Neural cell (in vitro differentiated cells): ENCODE data around the gene ZNF490. TPM values are rescaled to one million over a fixed set of nuclear protein-coding genes. Genes with fewer than 3 reads are reported as not detected.

ENCODE experiments used
- H2AFZ ChIP-seq: fragments of 200-600, 300-800 bp; sonication (generic), shearing (Covaris generic); 2 replicates; pipeline ENCODE4 v1.6.0; 2014; ENCODE audit warnings: low read depth, mild to moderate bottlenecking, antibody characterized with exemption, low read length, moderate library complexity
- H3F3A ChIP-seq: fragments of 200-600 bp; shearing (Covaris generic); 2 replicates; pipeline ENCODE4 v1.6.1; 2016; ENCODE audit warnings: mild to moderate bottlenecking, moderate library complexity, mixed read lengths, antibody characterized with exemption, low read length; ENCODE audit not compliant: insufficient read depth, poor library complexity, severe bottlenecking
- H3K27ac ChIP-seq: fragments of 200-600, 300-800 bp; sonication (generic), shearing (Covaris generic); 2 replicates; pipeline ENCODE4 v1.5.1; 2014; ENCODE audit warnings: mild to moderate bottlenecking, low read length, moderate library complexity
- H3K27me3 ChIP-seq: fragments of 300-800, 200-600 bp; sonication (generic), shearing (Covaris generic); 2 replicates; pipeline ENCODE4 v1.6.0; 2014; ENCODE audit warnings: mild to moderate bottlenecking, low read depth, low read length, moderate library complexity; ENCODE audit not compliant: insufficient read depth
- H3K36me3 ChIP-seq: fragments of 300-800, 200-600 bp; sonication (generic), shearing (Covaris generic); 2 replicates; pipeline ENCODE4 v1.5.1; 2014; ENCODE audit warnings: mild to moderate bottlenecking, antibody characterized with exemption, low read length, moderate library complexity; ENCODE audit not compliant: insufficient read depth
- H3K4me2 ChIP-seq: fragments of 300-800, 200-600 bp; sonication (generic), shearing (Covaris generic); 2 replicates; pipeline ENCODE4 v1.6.0; 2014; ENCODE audit warnings: mild to moderate bottlenecking, low read length
- H3K4me3 ChIP-seq: fragments of 300-800, 200-600 bp; sonication (generic), shearing (Covaris generic); 2 replicates; pipeline ENCODE4 v1.5.1; 2014; ENCODE audit warnings: mild to moderate bottlenecking, low read length, moderate library complexity
- H3K79me2 ChIP-seq: fragments of 200-600 bp; shearing (Covaris generic); replicated peaks from 2 replicates; pipeline ENCODE4 v1.6.0; 2014; ENCODE audit warnings: mild to moderate bottlenecking, low read length, moderate library complexity; ENCODE audit not compliant: insufficient read depth
- H3K9ac ChIP-seq: fragments of 300-800, 200-600 bp; sonication (generic), shearing (Covaris generic); 2 replicates; pipeline ENCODE4 v1.6.1; 2016; ENCODE audit warnings: mild to moderate bottlenecking, low read length, mixed read lengths
- H3K9me2 ChIP-seq: fragments of 200-600 bp; shearing (Covaris generic); 2 replicates; pipeline ENCODE4 v1.6.1; 2016; ENCODE audit warnings: mild to moderate bottlenecking, low read length, mixed read lengths; ENCODE audit not compliant: insufficient read depth
- H3K9me3 ChIP-seq: fragments of 200-600, 300-800 bp; sonication (generic), shearing (Covaris generic); 2 replicates; pipeline ENCODE4 v1.6.1; 2016; ENCODE audit warnings: mild to moderate bottlenecking, mixed run types, low read length, moderate library complexity, mixed read lengths
- H4K20me1 ChIP-seq: fragments of 200-600 bp; shearing (Covaris generic); 2 replicates; pipeline ENCODE4 v1.6.1; 2016; ENCODE audit warnings: mild to moderate bottlenecking, mixed run types; ENCODE audit not compliant: insufficient read depth
- CTCF ChIP-seq: fragments of 450-650 bp; IDR thresholded peaks from 2 replicates; pipeline ENCODE4 v1.5.1; 2014; ENCODE audit warnings: antibody characterized with exemption, mild to moderate bottlenecking, moderate library complexity; ENCODE audit not compliant: poor library complexity, severe bottlenecking
- EP300 ChIP-seq: fragments of 450-650 bp; conservative IDR thresholded peaks from 2 replicates; pipeline ENCODE4 v1.6.1; 2014; ENCODE audit warnings: antibody characterized with exemption, mild to moderate bottlenecking, moderate library complexity; ENCODE audit not compliant: poor library complexity, severe bottlenecking
- EZH2 ChIP-seq: fragments of 200-600, 300-800 bp; shearing (Covaris generic), sonication (generic); IDR thresholded peaks from 2 replicates; pipeline ENCODE4 v1.6.1; 2014; ENCODE audit warnings: antibody characterized with exemption, low read length, borderline replicate concordance, mild to moderate bottlenecking; ENCODE audit not compliant: insufficient read depth, poor library complexity, severe bottlenecking
- MXI1 ChIP-seq: fragments of 450-650 bp; conservative IDR thresholded peaks from 2 replicates; pipeline ENCODE4 v1.6.1; 2014; ENCODE audit warnings: antibody characterized with exemption, mild to moderate bottlenecking; ENCODE audit not compliant: poor library complexity, severe bottlenecking
- POLR2AphosphoS5 ChIP-seq: IDR thresholded peaks from 2 replicates; pipeline ENCODE4 v1.6.1; 2012
- RAD21 ChIP-seq: fragments of 450-650 bp; conservative IDR thresholded peaks from 2 replicates; pipeline ENCODE4 v1.6.1; 2014; ENCODE audit warnings: antibody characterized with exemption, mild to moderate bottlenecking, moderate library complexity
- SMC3 ChIP-seq: fragments of 450-650 bp; conservative IDR thresholded peaks from 2 replicates; pipeline ENCODE4 v1.6.1; 2014; ENCODE audit warnings: antibody characterized with exemption, mild to moderate bottlenecking, moderate library complexity; ENCODE audit not compliant: poor library complexity
- TAF1 ChIP-seq: IDR thresholded peaks from 2 replicates; pipeline ENCODE4 v1.6.1; 2012; ENCODE audit warnings: low read depth
- polyA plus RNA-seq: library from polyadenylated mRNA; depleted of rRNA; stranded (reverse); fragments of >200 nt; gene quantifications from 2 replicates; pipeline ENCODE4 v1.2.3, GENCODE V29; 2014
- TF ChIP-seq, protein P1 (sequence below): IDR thresholded peaks from 2 replicates; pipeline ENCODE4 v1.6.1; 2012; ENCODE audit warnings: borderline replicate concordance

ZNF490 gene
- polyA plus RNA-seq, 1 donor from 2014 or later = 6.1 TPM

DNA sequence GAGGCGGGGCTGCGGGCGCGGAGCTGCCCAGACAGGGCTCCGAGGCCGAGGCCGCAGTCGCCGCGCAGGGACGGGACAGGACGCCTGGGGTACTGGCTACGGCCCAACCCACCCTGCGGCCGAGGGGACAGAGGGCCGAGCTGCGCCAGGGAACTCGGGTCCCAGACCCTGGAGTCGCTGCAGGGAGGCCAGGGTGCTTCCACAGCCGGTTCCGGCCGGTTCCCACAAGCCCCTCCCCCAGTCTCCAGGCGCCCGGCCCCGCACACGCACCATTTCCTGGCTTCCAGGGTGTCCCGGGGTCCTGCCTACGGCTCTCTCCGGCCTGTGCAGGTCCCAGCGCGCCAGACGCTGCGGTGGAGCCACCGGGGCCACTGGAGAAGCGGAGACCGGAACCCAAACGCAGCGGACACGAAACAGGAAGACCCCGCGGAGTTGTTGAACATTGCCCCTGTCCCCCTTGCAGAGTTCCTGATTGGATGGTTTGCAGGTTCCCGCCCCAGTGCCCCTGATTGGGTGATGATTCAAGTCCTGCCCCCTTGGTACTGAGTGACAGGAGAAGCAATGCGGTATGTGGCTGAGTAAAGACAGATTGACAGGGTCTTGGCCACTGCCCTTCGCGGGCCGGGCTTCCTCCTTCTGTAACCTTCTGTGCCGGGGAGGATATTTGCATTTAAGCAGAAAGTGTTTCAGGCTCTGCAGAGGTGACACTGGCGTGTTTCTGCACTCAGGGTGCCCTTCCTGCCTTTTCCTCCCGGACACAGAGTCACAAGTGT is 59.4 kb downstream of the ZNF490 start, which contains the start of gene ZNF564:
TSS of gene ZNF564 (minus strand) at position 423 of the 773 bp plus-strand sequence. CDS start at position 273, 150 bp downstream.
- Histone ChIP-seq H3F3A (peaks cover 6% of the 10 kb centered on the region), H3K9ac (peak within 1 kb of the TSS; percentile 95), H3K9me3 (no peaks in the 10 kb centered on the region), H3K36me3 (no peaks in the 10 kb centered on the region), H3K27ac (peak within 1 kb of the TSS; percentile 95), H2AFZ (peak within 1 kb of the TSS; percentile 87), H3K4me2 (peak within 1 kb of the TSS; percentile 88), H3K4me3 (peak within 1 kb of the TSS; percentile 90), H3K79me2 (peaks cover 30% of the 10 kb centered on the region), H3K27me3 (no peaks in the 10 kb centered on the region), H4K20me1 (no peaks in the 10 kb centered on the region), H3K9me2 (no peaks in the 10 kb centered on the region)
- TF ChIP-seq TAF1 = peak; percentile 59
- TF ChIP-seq POLR2AphosphoS5 = peak; percentile 86
- TF ChIP-seq, protein P1, sequence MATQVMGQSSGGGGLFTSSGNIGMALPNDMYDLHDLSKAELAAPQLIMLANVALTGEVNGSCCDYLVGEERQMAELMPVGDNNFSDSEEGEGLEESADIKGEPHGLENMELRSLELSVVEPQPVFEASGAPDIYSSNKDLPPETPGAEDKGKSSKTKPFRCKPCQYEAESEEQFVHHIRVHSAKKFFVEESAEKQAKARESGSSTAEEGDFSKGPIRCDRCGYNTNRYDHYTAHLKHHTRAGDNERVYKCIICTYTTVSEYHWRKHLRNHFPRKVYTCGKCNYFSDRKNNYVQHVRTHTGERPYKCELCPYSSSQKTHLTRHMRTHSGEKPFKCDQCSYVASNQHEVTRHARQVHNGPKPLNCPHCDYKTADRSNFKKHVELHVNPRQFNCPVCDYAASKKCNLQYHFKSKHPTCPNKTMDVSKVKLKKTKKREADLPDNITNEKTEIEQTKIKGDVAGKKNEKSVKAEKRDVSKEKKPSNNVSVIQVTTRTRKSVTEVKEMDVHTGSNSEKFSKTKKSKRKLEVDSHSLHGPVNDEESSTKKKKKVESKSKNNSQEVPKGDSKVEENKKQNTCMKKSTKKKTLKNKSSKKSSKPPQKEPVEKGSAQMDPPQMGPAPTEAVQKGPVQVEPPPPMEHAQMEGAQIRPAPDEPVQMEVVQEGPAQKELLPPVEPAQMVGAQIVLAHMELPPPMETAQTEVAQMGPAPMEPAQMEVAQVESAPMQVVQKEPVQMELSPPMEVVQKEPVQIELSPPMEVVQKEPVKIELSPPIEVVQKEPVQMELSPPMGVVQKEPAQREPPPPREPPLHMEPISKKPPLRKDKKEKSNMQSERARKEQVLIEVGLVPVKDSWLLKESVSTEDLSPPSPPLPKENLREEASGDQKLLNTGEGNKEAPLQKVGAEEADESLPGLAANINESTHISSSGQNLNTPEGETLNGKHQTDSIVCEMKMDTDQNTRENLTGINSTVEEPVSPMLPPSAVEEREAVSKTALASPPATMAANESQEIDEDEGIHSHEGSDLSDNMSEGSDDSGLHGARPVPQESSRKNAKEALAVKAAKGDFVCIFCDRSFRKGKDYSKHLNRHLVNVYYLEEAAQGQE = peak; percentile 61
- TF ChIP-seq RAD21 = peak; percentile 46
- no peak for TF ChIP-seq SMC3
- TF ChIP-seq EZH2 = no peak
- TF ChIP-seq EP300 = no peak
- peak; percentile 87 for TF ChIP-seq MXI1
- TF ChIP-seq CTCF = peak; percentile 41

- H3K27ac ChIP-seq = no peak overlapping the region
- H3K36me3 ChIP-seq = no peaks in the 10 kb centered on the region
- H3F3A ChIP-seq = peaks cover 5% of the 10 kb centered on the region
- peaks cover 46% of the 10 kb centered on the region for H3K79me2 ChIP-seq
- H3K4me2 ChIP-seq = no peak overlapping the region
- no peak overlapping the region for H3K9ac ChIP-seq
- H3K9me3 ChIP-seq = no peaks in the 10 kb centered on the region
- no peak overlapping the region for H2AFZ ChIP-seq
- H3K27me3 ChIP-seq = no peaks in the 10 kb centered on the region
- H4K20me1 ChIP-seq = no peaks in the 10 kb centered on the region
- TF ChIP-seq SMC3 = no peak
- TF ChIP-seq, protein P1 = no peak
- TF ChIP-seq TAF1 = no peak
- TF ChIP-seq CTCF = no peak
- TF ChIP-seq RAD21 = no peak
- no peak for TF ChIP-seq POLR2AphosphoS5
- no peak for TF ChIP-seq MXI1
- no peak for TF ChIP-seq EZH2
- TF ChIP-seq EP300 = no peak
- no peaks in the 10 kb centered on the region for H3K9me2 ChIP-seq
- H3K4me3 ChIP-seq = no peak overlapping the region
Measured at GRCh38 chr19:12546903-12547302, 63.7 kb downstream of the ZNF490 start.
